HepG2 (cell line): ENCODE results near the gene ENO3. TPM values are rescaled to one million over a fixed set of nuclear protein-coding genes. Genes with fewer than 3 reads are reported as not detected.

Experiments used
- ATF7 ChIP-seq, 2 experiments: fragments of 450-650 bp in 1 of 2; sonication (generic) in 1 of 2; formaldehyde crosslinking in 1 of 2; IDR thresholded peaks; 2 replicates each; pipeline versions ENCODE4 v1.4.0 to v1.6.1; 2016 to 2020; ENCODE audit warnings: antibody characterized with exemption in 1 of 2, mild to moderate bottlenecking in 1 of 2, missing genetic modification reagents in 1 of 2
- FOSL2 ChIP-seq: sonication (generic); formaldehyde crosslinking; IDR thresholded peaks from 2 replicates; pipeline ENCODE4 v1.4.0; 2020; ENCODE audit warnings: missing genetic modification reagents
- GZF1 ChIP-seq: sonication (generic); formaldehyde crosslinking; IDR thresholded peaks from 2 replicates; pipeline ENCODE4 v1.5.1; 2020; ENCODE audit warnings: mild to moderate bottlenecking, missing genetic modification reagents
- HDAC1 ChIP-seq: sonication (generic); formaldehyde crosslinking; IDR thresholded peaks from 2 replicates; pipeline ENCODE4 v1.5.1; 2020; ENCODE audit warnings: mild to moderate bottlenecking, missing genetic modification reagents
- HDAC2 ChIP-seq: sonication (generic); formaldehyde crosslinking; IDR thresholded peaks from 2 replicates; pipeline ENCODE4 v1.4.0; 2020; ENCODE audit warnings: missing genetic modification reagents
- MEF2D ChIP-seq: sonication (generic); formaldehyde crosslinking; IDR thresholded peaks from 2 replicates; pipeline ENCODE4 v1.5.1; 2020; ENCODE audit warnings: mild to moderate bottlenecking, missing genetic modification reagents
- RBFOX2 ChIP-seq: fragments of 200-400 bp; formaldehyde crosslinking; IDR thresholded peaks from 2 replicates; pipeline ENCODE4 v1.6.1; 2017; ENCODE audit warnings: low read depth, mild to moderate bottlenecking, low read length
- SP4 ChIP-seq: sonication (generic); formaldehyde crosslinking; IDR thresholded peaks from 2 replicates; pipeline ENCODE4 v1.8.1; 2023; ENCODE audit warnings: mild to moderate bottlenecking, missing genetic modification reagents
- ZBTB7A ChIP-seq: sonication (generic); formaldehyde crosslinking; IDR thresholded peaks from 2 replicates; pipeline ENCODE4 v1.8.0; 2022; ENCODE audit warnings: mild to moderate bottlenecking, missing genetic modification reagents
- ZC3H13 ChIP-seq: sonication (generic); formaldehyde crosslinking; IDR thresholded peaks from 2 replicates; pipeline ENCODE4 v1.8.1; 2023; ENCODE audit warnings: mild to moderate bottlenecking, missing genetic modification reagents, moderate library complexity
- ZNF430 ChIP-seq: sonication (generic); formaldehyde crosslinking; IDR thresholded peaks from 2 replicates; pipeline ENCODE4 v1.9.0; 2021; ENCODE audit warnings: mild to moderate bottlenecking, missing genetic modification reagents
- ZNF547 ChIP-seq: sonication (generic); formaldehyde crosslinking; IDR thresholded peaks from 2 replicates; pipeline ENCODE4 v1.5.1; 2020; ENCODE audit warnings: mild to moderate bottlenecking, missing genetic modification reagents
- ZNF572 ChIP-seq: sonication (generic); formaldehyde crosslinking; IDR thresholded peaks from 2 replicates; pipeline ENCODE4 v1.5.1; 2020; ENCODE audit warnings: mild to moderate bottlenecking, missing genetic modification reagents
- ZNF792 ChIP-seq: IDR thresholded peaks from 2 replicates; pipeline ENCODE4 v1.6.1; 2016
- ZSCAN25 ChIP-seq: sonication (generic); formaldehyde crosslinking; IDR thresholded peaks from 2 replicates; pipeline ENCODE4 v1.8.0; 2022; ENCODE audit warnings: mild to moderate bottlenecking, missing genetic modification reagents
- ZSCAN29 ChIP-seq: sonication (generic); formaldehyde crosslinking; conservative IDR thresholded peaks from 2 replicates; pipeline ENCODE4 v1.4.0; 2020; ENCODE audit warnings: mild to moderate bottlenecking, missing genetic modification reagents
- polyA plus RNA-seq, 8 experiments: library from polyadenylated mRNA; depleted of rRNA in 3 of 8; stranded (reverse) in 7 of 8; unstranded in 1 of 8; fragments of >200 nt; fragmentation: Illumina TruSeq in 4 of 8; extraction: Trizol in 4 of 8; gene quantifications; 2 replicates each; pipeline versions ENCODE4 v1.2.1 to v1.2.3, GENCODE V29; 2011 to 2016; ENCODE audit warnings: low read depth in 4 of 8, missing spikeins in 1 of 8, mixed read lengths in 1 of 8; ENCODE audit not compliant: insufficient read depth in 1 of 8
- total RNA-seq, 5 experiments: library from RNA; depleted of rRNA; stranded (reverse); fragments of >200 nt; fragmentation: Illumina TruSeq; extraction: Trizol; gene quantifications; 2 replicates each; pipeline ENCODE4 v1.2.3, GENCODE V29; 2016; ENCODE audit warnings: low read depth in 1 of 5
- TF ChIP-seq, protein P1 (sequence below): sonication (generic); formaldehyde crosslinking; IDR thresholded peaks from 2 replicates; pipeline ENCODE4 v1.4.0; 2020; ENCODE audit warnings: missing genetic modification reagents
- TF ChIP-seq, protein P2 (sequence below): sonication (generic); formaldehyde crosslinking; IDR thresholded peaks from 2 replicates; pipeline ENCODE4 v1.5.1; 2020; ENCODE audit warnings: mild to moderate bottlenecking, missing genetic modification reagents, moderate library complexity
- TF ChIP-seq, protein P3 (sequence below): IDR thresholded peaks from 2 replicates; pipeline ENCODE4 v1.6.1; 2012; ENCODE audit warnings: low read depth, low read length, improper control_type of control experiment
- TF ChIP-seq, protein P4 (sequence below): IDR thresholded peaks from 2 replicates; pipeline ENCODE4 v1.6.1; 2016; ENCODE audit warnings: missing compliant biosample characterization, missing genetic modification reagents, borderline replicate concordance
- TF ChIP-seq, protein P5 (sequence below): IDR thresholded peaks from 2 replicates; pipeline ENCODE4 v1.6.1; 2016; ENCODE audit warnings: mild to moderate bottlenecking, missing biosample characterization, missing genetic modification reagents
- TF ChIP-seq, protein P6 (sequence below): sonication (generic); IDR thresholded peaks from 2 replicates; pipeline ENCODE4 v1.6.1; 2016; ENCODE audit warnings: low read depth, borderline replicate concordance

Gene ENO3
- total and polyA plus RNA-seq, 2 of the 13 experiments (the other 11 are each of a cell fraction or from before 2014, with no cell fraction given), result 59.8 to 69.8 TPM

DNA sequence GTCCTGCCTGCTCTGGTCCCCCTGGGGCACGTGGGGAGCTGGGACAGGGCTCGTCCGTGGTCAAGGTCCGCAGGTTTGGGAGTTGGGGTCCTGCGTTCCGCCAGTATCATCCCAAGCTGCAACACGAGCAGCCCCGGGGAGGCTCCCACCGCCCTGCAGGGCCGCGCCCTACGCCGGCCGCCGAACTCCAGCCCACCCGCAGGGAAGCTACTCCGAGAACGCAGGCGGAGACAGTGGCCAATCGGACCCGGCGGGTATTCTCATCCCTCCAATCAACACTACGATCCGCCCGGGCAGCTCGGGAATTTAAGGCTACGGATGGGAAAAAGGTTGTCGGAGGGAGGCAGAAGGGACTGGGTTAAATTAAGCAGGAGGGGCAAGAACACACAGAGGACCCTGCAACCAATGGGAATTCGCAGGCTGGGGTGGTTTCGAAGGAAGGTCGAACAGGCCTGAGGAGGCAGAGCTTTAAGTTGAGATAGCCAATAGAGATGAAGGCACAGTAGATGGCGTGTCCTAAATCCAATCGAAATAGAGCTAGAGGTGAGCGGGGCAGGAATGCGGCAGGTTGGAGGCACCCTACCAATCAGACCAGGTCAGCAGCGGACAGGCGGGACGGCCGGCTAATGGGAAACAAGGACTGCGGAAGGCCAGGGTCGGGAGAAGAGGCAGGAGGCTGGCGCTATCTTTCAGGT is 16.1 kb downstream of the ENO3 start (continued):
- TF ChIP-seq, protein P1, sequence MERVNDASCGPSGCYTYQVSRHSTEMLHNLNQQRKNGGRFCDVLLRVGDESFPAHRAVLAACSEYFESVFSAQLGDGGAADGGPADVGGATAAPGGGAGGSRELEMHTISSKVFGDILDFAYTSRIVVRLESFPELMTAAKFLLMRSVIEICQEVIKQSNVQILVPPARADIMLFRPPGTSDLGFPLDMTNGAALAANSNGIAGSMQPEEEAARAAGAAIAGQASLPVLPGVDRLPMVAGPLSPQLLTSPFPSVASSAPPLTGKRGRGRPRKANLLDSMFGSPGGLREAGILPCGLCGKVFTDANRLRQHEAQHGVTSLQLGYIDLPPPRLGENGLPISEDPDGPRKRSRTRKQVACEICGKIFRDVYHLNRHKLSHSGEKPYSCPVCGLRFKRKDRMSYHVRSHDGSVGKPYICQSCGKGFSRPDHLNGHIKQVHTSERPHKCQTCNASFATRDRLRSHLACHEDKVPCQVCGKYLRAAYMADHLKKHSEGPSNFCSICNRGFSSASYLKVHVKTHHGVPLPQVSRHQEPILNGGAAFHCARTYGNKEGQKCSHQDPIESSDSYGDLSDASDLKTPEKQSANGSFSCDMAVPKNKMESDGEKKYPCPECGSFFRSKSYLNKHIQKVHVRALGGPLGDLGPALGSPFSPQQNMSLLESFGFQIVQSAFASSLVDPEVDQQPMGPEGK, result no peak
- TF ChIP-seq GZF1 (CRISPR knock-in tag), result peak; percentile 67
- TF ChIP-seq, protein P2, sequence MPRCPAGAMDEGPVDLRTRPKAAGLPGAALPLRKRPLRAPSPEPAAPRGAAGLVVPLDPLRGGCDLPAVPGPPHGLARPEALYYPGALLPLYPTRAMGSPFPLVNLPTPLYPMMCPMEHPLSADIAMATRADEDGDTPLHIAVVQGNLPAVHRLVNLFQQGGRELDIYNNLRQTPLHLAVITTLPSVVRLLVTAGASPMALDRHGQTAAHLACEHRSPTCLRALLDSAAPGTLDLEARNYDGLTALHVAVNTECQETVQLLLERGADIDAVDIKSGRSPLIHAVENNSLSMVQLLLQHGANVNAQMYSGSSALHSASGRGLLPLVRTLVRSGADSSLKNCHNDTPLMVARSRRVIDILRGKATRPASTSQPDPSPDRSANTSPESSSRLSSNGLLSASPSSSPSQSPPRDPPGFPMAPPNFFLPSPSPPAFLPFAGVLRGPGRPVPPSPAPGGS (CRISPR knock-in tag), result peak; percentile 75
- TF ChIP-seq ZSCAN29, result no peak
- no peak for TF ChIP-seq ATF7 (IDR thresholded peaks at IDR 0.05)
- 0 out of 2 replicates have a peak, but pooled peaks have one; percentile 46 for TF ChIP-seq ATF7 (CRISPR knock-in tag; IDR thresholded peaks at IDR 0.05)
- peak; percentile 70 for TF ChIP-seq ZNF547 (CRISPR knock-in tag)
- TF ChIP-seq, protein P3, sequence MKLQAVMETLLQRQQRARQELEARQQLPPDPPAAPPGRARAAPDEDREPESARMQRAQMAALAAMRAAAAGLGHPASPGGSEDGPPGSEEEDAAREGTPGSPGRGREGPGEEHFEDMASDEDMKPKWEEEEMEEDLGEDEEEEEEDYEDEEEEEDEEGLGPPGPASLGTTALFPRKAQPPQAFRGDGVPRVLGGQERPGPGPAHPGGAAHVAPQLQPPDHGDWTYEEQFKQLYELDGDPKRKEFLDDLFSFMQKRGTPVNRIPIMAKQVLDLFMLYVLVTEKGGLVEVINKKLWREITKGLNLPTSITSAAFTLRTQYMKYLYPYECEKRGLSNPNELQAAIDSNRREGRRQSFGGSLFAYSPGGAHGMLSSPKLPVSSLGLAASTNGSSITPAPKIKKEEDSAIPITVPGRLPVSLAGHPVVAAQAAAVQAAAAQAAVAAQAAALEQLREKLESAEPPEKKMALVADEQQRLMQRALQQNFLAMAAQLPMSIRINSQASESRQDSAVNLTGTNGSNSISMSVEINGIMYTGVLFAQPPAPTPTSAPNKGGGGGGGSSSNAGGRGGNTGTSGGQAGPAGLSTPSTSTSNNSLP, result peak; percentile 44; the same call in 1 of the 2 replicates
- peak; percentile 68; the same call in 1 of the 2 replicates for TF ChIP-seq SP4 (CRISPR knock-in tag)
- peak; percentile 67 for TF ChIP-seq MEF2D (CRISPR knock-in tag)
- TF ChIP-seq ZSCAN25 (CRISPR knock-in tag), result peak; percentile 46; the same call in 1 of the 2 replicates
- TF ChIP-seq ZBTB7A (CRISPR knock-in tag), result 0 out of 2 replicates have a peak, but pooled peaks have one; percentile 40
- TF ChIP-seq, protein P4, sequence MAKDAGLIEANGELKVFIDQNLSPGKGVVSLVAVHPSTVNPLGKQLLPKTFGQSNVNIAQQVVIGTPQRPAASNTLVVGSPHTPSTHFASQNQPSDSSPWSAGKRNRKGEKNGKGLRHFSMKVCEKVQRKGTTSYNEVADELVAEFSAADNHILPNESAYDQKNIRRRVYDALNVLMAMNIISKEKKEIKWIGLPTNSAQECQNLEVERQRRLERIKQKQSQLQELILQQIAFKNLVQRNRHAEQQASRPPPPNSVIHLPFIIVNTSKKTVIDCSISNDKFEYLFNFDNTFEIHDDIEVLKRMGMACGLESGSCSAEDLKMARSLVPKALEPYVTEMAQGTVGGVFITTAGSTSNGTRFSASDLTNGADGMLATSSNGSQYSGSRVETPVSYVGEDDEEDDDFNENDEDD (CRISPR knock-in tag), result peak; percentile 57; the same call in 1 of the 2 replicates
- TF ChIP-seq, protein P5, sequence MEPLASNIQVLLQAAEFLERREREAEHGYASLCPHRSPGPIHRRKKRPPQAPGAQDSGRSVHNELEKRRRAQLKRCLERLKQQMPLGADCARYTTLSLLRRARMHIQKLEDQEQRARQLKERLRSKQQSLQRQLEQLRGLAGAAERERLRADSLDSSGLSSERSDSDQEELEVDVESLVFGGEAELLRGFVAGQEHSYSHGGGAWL, result 0 out of 2 replicates have a peak, but pooled peaks have one; percentile 35
- peak; percentile 69 for TF ChIP-seq HDAC1 (CRISPR knock-in tag)
- peak; percentile 77 for TF ChIP-seq RBFOX2
- TF ChIP-seq, protein P6, sequence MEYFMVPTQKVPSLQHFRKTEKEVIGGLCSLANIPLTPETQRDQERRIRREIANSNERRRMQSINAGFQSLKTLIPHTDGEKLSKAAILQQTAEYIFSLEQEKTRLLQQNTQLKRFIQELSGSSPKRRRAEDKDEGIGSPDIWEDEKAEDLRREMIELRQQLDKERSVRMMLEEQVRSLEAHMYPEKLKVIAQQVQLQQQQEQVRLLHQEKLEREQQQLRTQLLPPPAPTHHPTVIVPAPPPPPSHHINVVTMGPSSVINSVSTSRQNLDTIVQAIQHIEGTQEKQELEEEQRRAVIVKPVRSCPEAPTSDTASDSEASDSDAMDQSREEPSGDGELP, result 0 out of 2 replicates have a peak, but pooled peaks have one; percentile 6
- TF ChIP-seq ZNF792, result peak; percentile 22
- no peak for TF ChIP-seq ZC3H13
- TF ChIP-seq HDAC2 (CRISPR knock-in tag), result peak; percentile 41; the same call in 1 of the 2 replicates
- 0 out of 2 replicates have a peak, but pooled peaks have one; percentile 42 for TF ChIP-seq ZNF572 (CRISPR knock-in tag)
- TF ChIP-seq ZNF430 (CRISPR knock-in tag), result peak; percentile 66; the same call in 1 of the 2 replicates
- TF ChIP-seq FOSL2, result peak; percentile 19; the same call in 1 of the 2 replicates
